ENCODE results near the gene ATP2A2. TPM values are rescaled to one million over a fixed set of nuclear protein-coding genes. Genes with fewer than 3 reads are reported as not detected.
"Not testable (repeated sequence)": the region's sequence is repeated elsewhere in the genome, so short reads cannot be mapped to it uniquely, and the experiment has no call there.

The ATP2A2 gene
- total and polyA plus RNA-seq, 2 of the 4 experiments (the other 2 are of a cell fraction): 166 to 225 TPM

DNA sequence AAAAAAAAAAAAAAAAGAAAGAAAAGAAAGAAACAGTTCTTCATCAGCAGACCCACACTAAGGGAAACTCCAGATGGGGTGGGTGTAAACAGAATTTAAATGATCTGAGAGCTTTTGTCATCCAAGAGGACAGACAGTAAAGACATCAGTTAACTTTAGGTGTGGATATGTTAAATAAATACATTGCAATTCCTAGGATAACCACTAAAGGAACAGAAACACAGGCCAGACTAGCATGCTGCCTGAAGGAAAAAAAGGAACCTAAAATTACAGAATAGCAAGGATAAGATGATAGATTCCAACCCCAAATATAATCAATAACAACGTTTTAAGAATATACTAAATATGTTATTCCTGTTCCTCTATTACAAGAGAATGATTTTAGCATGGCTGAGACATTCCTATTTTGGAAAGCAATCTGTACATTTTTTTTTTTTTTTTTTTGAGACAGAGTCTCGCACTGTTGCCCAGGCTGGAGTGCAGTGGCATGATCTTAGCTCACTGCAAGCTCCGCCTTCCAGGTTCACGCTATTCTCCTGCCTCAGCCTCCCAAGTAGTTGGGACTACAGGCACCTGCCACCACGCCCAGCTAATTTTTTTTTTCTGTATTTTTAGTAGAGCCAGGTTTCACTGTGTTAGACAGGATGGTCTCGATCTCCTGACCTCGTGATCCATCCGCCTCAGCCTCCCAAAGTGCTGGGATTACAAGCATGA is 77.5 kb downstream of the ATP2A2 start:
- H2BK20ac ChIP-seq (ENCODE audit: low read depth, low read length); H3K4me3 ChIP-seq (ENCODE audit: insufficient read depth, low read depth, low read length); H3K4ac ChIP-seq (ENCODE audit: low read depth, low read length); dilution Hi-C loops (cut with HindIII; ENCODE audit: low sequenced_read_pairs, unreplicated experiment); intact Hi-C loops (cut with micrococcal nuclease); H3K56ac ChIP-seq (ENCODE audit: extremely low read depth, insufficient read depth, low read length); H3K27ac ChIP-seq (ENCODE audit: insufficient read depth, low read length); H3K4me2 ChIP-seq (ENCODE audit: low read depth, low read length); H3K79me1 ChIP-seq (ENCODE audit: low read depth in 1 of 2, low read length in 2 of 2); H3K27me3 ChIP-seq (ENCODE audit: control insufficient read depth, insufficient read depth, low read length); H3K9me3 ChIP-seq (ENCODE audit: control insufficient read depth, insufficient read depth, low read length); H2AFZ ChIP-seq (replicated peaks; ENCODE audit: low read length, poor library complexity); H4K5ac ChIP-seq (ENCODE audit: low read depth, low read length); H3K9ac ChIP-seq (ENCODE audit: low read depth, low read length); H3K23ac ChIP-seq (ENCODE audit: low read depth, low read length); H2BK5ac ChIP-seq (ENCODE audit: low read depth, low read length, poor library complexity, severe bottlenecking); H4K20me1 ChIP-seq (ENCODE audit: insufficient read depth, low read length); H2AK9ac ChIP-seq (replicated peaks; ENCODE audit: low read depth, low read length, poor library complexity); POLR2A ChIA-PET (ENCODE audit: unreplicated experiment); H4K91ac ChIP-seq (ENCODE audit: insufficient read depth, low read depth, low read length); H2AK5ac ChIP-seq (ENCODE audit: low read depth, low read length); H3K9me1 ChIP-seq (ENCODE audit: insufficient read depth, low read length); BruUV-seq (replicated peaks); H2BK120ac ChIP-seq (ENCODE audit: low read depth, low read length); in situ Hi-C loops (cut with MboI; ENCODE audit: low sequenced_read_pairs); H3K4me1 ChIP-seq (ENCODE audit: control insufficient read depth, insufficient read depth, low read length); H2BK15ac ChIP-seq (ENCODE audit: low read depth, low read length); H3K14ac ChIP-seq (replicated peaks; ENCODE audit: low read depth, low read length); H3K36me3 ChIP-seq (ENCODE audit: control insufficient read depth, insufficient read depth, low read length); H3K18ac ChIP-seq (ENCODE audit: low read depth, low read length); H4K8ac ChIP-seq (ENCODE audit: low read depth in 2 of 2, low read length in 2 of 2): not testable (repeated sequence)
- WGBS, 2 experiments (ENCODE audit: extremely low coverage in 2 of 2, insufficient read length in 1 of 2): 100% methylated on average over 3 of the region's 8 CpGs; no CpG with 5 or more reads in 1 of the 2 experiments
- peak; percentile 18 for DNase-seq
- TF ChIP-seq CTCF (conservative IDR thresholded peaks at IDR 0.05; ENCODE audit: low read depth, low read length): peak; percentile 32; the same call in 1 of the 2 replicates
- peak; percentile 64; the same call in 1 of the 2 replicates for ATAC-seq (ENCODE audit: low read depth)
- CTCF ChIA-PET: interaction anchor here (0.7 to 1.8 kb wide), 2 partner anchors 9 to 30 kb away, joined by 3 to 13 read pairs; no protein-coding TSS in a partner anchor
